Suprapubic skin (tissue), 4 donors: ENCODE data around the gene MSN. TPM values are rescaled to one million over a fixed set of nuclear protein-coding genes. Genes with fewer than 3 reads are reported as not detected.
"Not testable (repeated sequence)": the region's sequence is repeated elsewhere in the genome, so short reads cannot be mapped to it uniquely, and the experiment has no call there.

ENCODE experiments used
- DNase-seq, 2 donors: peaks; one replicate each; pipeline ENCODE4 v3.0.0-alpha.2; 2019; ENCODE audit warnings: low spot score in 2 of 2
- H3K27ac ChIP-seq: fragments of 200-600 bp; sonication (generic); one replicate; pipeline ENCODE4 v1.5.1; 2019
- H3K27me3 ChIP-seq: fragments of 200-600 bp; sonication (generic); one replicate; pipeline ENCODE4 v1.5.1; 2019
- H3K36me3 ChIP-seq: fragments of 200-600 bp; sonication (generic); one replicate; pipeline ENCODE4 v1.5.1; 2019
- H3K4me1 ChIP-seq: fragments of 200-600 bp; sonication (generic); one replicate; pipeline ENCODE4 v1.5.1; 2019
- H3K4me3 ChIP-seq: fragments of 200-600 bp; sonication (generic); one replicate; pipeline ENCODE4 v1.5.1; 2019; ENCODE audit warnings: mild to moderate bottlenecking
- H3K9me3 ChIP-seq: fragments of 200-600 bp; sonication (generic); one replicate; pipeline ENCODE4 v1.5.1; 2019
- CTCF ChIP-seq, 2 donors: fragments of 200-600 bp in 1 of 2; fragments of 450-650 bp in 1 of 2; sonication (generic) in 1 of 2; IDR thresholded peaks; one replicate each; pipeline ENCODE4 v1.5.1; 2016 to 2019; ENCODE audit warnings: antibody characterized with exemption in 2 of 2, mild to moderate bottlenecking in 1 of 2, moderate library complexity in 1 of 2
- EP300 ChIP-seq: sonication (generic); formaldehyde crosslinking; IDR thresholded peaks from one replicate; pipeline ENCODE4 v1.6.1; 2017; ENCODE audit warnings: antibody characterized with exemption
- POLR2A ChIP-seq, 2 donors: fragments of 450-650 bp; IDR thresholded peaks; one replicate each; pipeline ENCODE4 v1.6.1; 2017; ENCODE audit warnings: antibody characterized with exemption in 2 of 2, mild to moderate bottlenecking in 2 of 2, moderate library complexity in 2 of 2
- POLR2AphosphoS5 ChIP-seq, 3 donors: sonication (generic); formaldehyde crosslinking; IDR thresholded peaks; one replicate each; pipeline ENCODE4 v1.6.1; 2017; ENCODE audit warnings: antibody characterized with exemption in 3 of 3
- WGBS: methylation state at CpG from one replicate; pipeline ENCODE4 v1.1.5; 2018; 5-methylcytosine and 5-hydroxymethylcytosine counted together
- total RNA-seq, 4 donors: library from RNA; depleted of rRNA; stranded (reverse); fragments of >200 nt; gene quantifications; one replicate each; pipeline ENCODE4 v1.1.0, GENCODE V29; 2016

Gene MSN
- total RNA-seq, 4 donors from 2014 or later: 127 to 184 (median 169) TPM

- DNase-seq: no peak
- H3K27ac ChIP-seq: no peak overlapping the region
- no peaks in the 10 kb centered on the region for H3K9me3 ChIP-seq
- H3K27me3 ChIP-seq: no peaks in the 10 kb centered on the region
- WGBS: 60% methylated on average over 2 of the region's 2 CpGs
- no peaks in the 10 kb centered on the region for H3K4me1 ChIP-seq
- TF ChIP-seq EP300: no peak
- no peak for TF ChIP-seq CTCF (IDR thresholded peaks at IDR 0.05)
- no peak for TF ChIP-seq POLR2A (IDR thresholded peaks at IDR 0.05)
- TF ChIP-seq POLR2AphosphoS5 (IDR thresholded peaks at IDR 0.05): no peak
- H3K4me3 ChIP-seq: no peak overlapping the region
- H3K36me3 ChIP-seq: no peaks in the 10 kb centered on the region
Measured at GRCh38 chrX:65751519-65751918, 84.1 kb downstream of the MSN start.

GRCh38 chrX:65752294-65752693 is 84.8 kb downstream of the MSN start:
- no peaks in the 10 kb centered on the region for H3K27me3 ChIP-seq
- no peaks in the 10 kb centered on the region for H3K9me3 ChIP-seq
- no peak overlapping the region for H3K4me3 ChIP-seq
- no peaks in the 10 kb centered on the region for H3K4me1 ChIP-seq
- no peak for TF ChIP-seq EP300
- no peak for TF ChIP-seq POLR2A (IDR thresholded peaks at IDR 0.05)
- no peak for TF ChIP-seq POLR2AphosphoS5 (IDR thresholded peaks at IDR 0.05)
- no peak for TF ChIP-seq CTCF (IDR thresholded peaks at IDR 0.05)
- no peaks in the 10 kb centered on the region for H3K36me3 ChIP-seq
- WGBS: 49% methylated on average over 3 of the region's 3 CpGs
- no peak for DNase-seq
- no peak overlapping the region for H3K27ac ChIP-seq

GRCh38 chrX:65755786-65756185 is 88.3 kb downstream of the MSN start:
- TF ChIP-seq EP300 (no peak), POLR2AphosphoS5 (IDR thresholded peaks at IDR 0.05) (no peak), POLR2A (IDR thresholded peaks at IDR 0.05) (no peak), CTCF (IDR thresholded peaks at IDR 0.05) (no peak)
- 47% methylated on average over 3 of the region's 3 CpGs for whole genome bisulfite sequencing

GRCh38 chrX:65757943-65758342 is 90.5 kb downstream of the MSN start:
- Histone ChIP-seq H3K27ac (no peak overlapping the region), H3K27me3 (no peaks in the 10 kb centered on the region), H3K36me3 (no peaks in the 10 kb centered on the region), H3K4me1 (no peaks in the 10 kb centered on the region), H3K4me3 (no peak overlapping the region), H3K9me3 (no peaks in the 10 kb centered on the region)
- WGBS: 83% methylated on average over 3 of the region's 3 CpGs
- DNase-seq: no peak
- TF ChIP-seq POLR2AphosphoS5 (IDR thresholded peaks at IDR 0.05) (no peak), EP300 (no peak), POLR2A (IDR thresholded peaks at IDR 0.05) (no peak), CTCF (IDR thresholded peaks at IDR 0.05) (no peak)

More at GRCh38 chrX:65755786-65756185, 88.3 kb downstream of the MSN start:
- Histone ChIP-seq H3K27me3 (no peaks in the 10 kb centered on the region), H3K9me3 (no peaks in the 10 kb centered on the region), H3K4me1 (no peaks in the 10 kb centered on the region), H3K27ac (no peak overlapping the region), H3K4me3 (no peak overlapping the region), H3K36me3 (no peaks in the 10 kb centered on the region)
- DNase-seq: no peak

GRCh38 chrX:65758505-65758904 is 91.1 kb downstream of the MSN start:
- Histone ChIP-seq H3K27ac (no peak overlapping the region), H3K9me3 (no peaks in the 10 kb centered on the region), H3K4me3 (no peak overlapping the region), H3K27me3 (no peaks in the 10 kb centered on the region), H3K36me3 (no peaks in the 10 kb centered on the region), H3K4me1 (no peaks in the 10 kb centered on the region)
- no peak for DNase-seq
- TF ChIP-seq POLR2AphosphoS5 (IDR thresholded peaks at IDR 0.05): no peak
- no peak for TF ChIP-seq POLR2A (IDR thresholded peaks at IDR 0.05)
- TF ChIP-seq CTCF (IDR thresholded peaks at IDR 0.05): no peak
- TF ChIP-seq EP300: no peak
- 75% methylated on average over 1 of the region's 1 CpG for WGBS

- DNase-seq, H3K27me3 ChIP-seq, H3K9me3 ChIP-seq, H3K4me3 ChIP-seq, H3K36me3 ChIP-seq, H3K27ac ChIP-seq, H3K4me1 ChIP-seq: not testable (repeated sequence)
- 76% methylated on average over 1 of the region's 1 CpG for WGBS
Measured at GRCh38 chrX:65759525-65759924, 92.1 kb downstream of the MSN start.
